K562 (cell line): ENCODE measurements around the gene PDE4A. TPM values are rescaled to one million over a fixed set of nuclear protein-coding genes. Genes with fewer than 3 reads are reported as not detected.
A peak's percentile ranks its signal among the peaks of the same experiment; 100 is the strongest.

ENCODE experiments used
- BACH1 ChIP-seq: fragments of 200-800 bp; sonication (Bioruptor generic); IDR thresholded peaks from 2 replicates; pipeline ENCODE4 v1.6.1; 2016; ENCODE audit warnings: missing genetic modification characterization, missing compliant biosample characterization
- BCOR ChIP-seq: fragments of 450-650 bp; IDR thresholded peaks from 2 replicates; pipeline ENCODE4 v1.6.1; 2016
- CBX2 ChIP-seq: fragments of 200-600 bp; sonication (generic); IDR thresholded peaks from one replicate; pipeline ENCODE4 v1.6.1; 2012; ENCODE audit warnings: mild to moderate bottlenecking, low read length, inconsistent platforms; ENCODE audit not compliant: insufficient read depth, poor library complexity, severe bottlenecking
- CGGBP1 ChIP-seq: fragments of 250-450 bp; sonication (Bioruptor Pico); IDR thresholded peaks from 2 replicates; pipeline ENCODE4 v1.9.0; 2021; ENCODE audit warnings: mild to moderate bottlenecking
- CHD2 ChIP-seq: IDR thresholded peaks from 2 replicates; pipeline ENCODE4 v1.6.1; 2011; ENCODE audit warnings: low read depth, low read length
- DIDO1 ChIP-seq: fragments of 450-650 bp; IDR thresholded peaks from 2 replicates; pipeline ENCODE4 v1.6.1; 2016; ENCODE audit warnings: low read depth, missing biosample characterization, missing genetic modification characterization
- DLX4 ChIP-seq: fragments of 250-450 bp; sonication (Bioruptor Pico); IDR thresholded peaks from 2 replicates; pipeline ENCODE4 v1.6.1; 2021; ENCODE audit warnings: mild to moderate bottlenecking
- FOXA1 ChIP-seq: fragments of 450-650 bp; IDR thresholded peaks from 2 replicates; pipeline ENCODE4 v1.6.1; 2016; ENCODE audit warnings: mild to moderate bottlenecking, borderline replicate concordance
- HNRNPUL1 ChIP-seq: fragments of 200-400 bp; formaldehyde crosslinking; IDR thresholded peaks from 2 replicates; pipeline ENCODE4 v1.6.1; 2017; ENCODE audit warnings: low read length
- IFI16 ChIP-seq: fragments of 250-450 bp; sonication (Bioruptor Pico); IDR thresholded peaks from 2 replicates; pipeline ENCODE4 v2.1.2; 2022; ENCODE audit warnings: mild to moderate bottlenecking, inconsistent platforms
- KDM4B ChIP-seq, 2 experiments: fragments of 450-650 bp in 1 of 2; sonication (generic) in 1 of 2; IDR thresholded peaks; 2 replicates each; pipeline ENCODE4 v1.6.1; 2016 to 2017; ENCODE audit warnings: borderline replicate concordance in 2 of 2, antibody characterized with exemption in 1 of 2, low read depth in 1 of 2, mild to moderate bottlenecking in 1 of 2
- MEF2A ChIP-seq: IDR thresholded peaks from 2 replicates; pipeline ENCODE4 v1.6.1; 2011; ENCODE audit warnings: low read depth, mild to moderate bottlenecking, low read length, moderate library complexity; ENCODE audit not compliant: control insufficient read depth
- PBX2 ChIP-seq, 2 experiments: IDR thresholded peaks in 1 of 2; conservative IDR thresholded peaks in 1 of 2; 2 replicates each; pipeline ENCODE4 v1.6.1; 2016; ENCODE audit warnings: low read depth in 2 of 2, mild to moderate bottlenecking in 1 of 2, missing compliant biosample characterization in 1 of 2, missing genetic modification characterization in 1 of 2, moderate library complexity in 1 of 2
- RAD51 ChIP-seq: fragments of 450-650 bp; IDR thresholded peaks from 2 replicates; pipeline ENCODE4 v1.7.1; 2016; ENCODE audit warnings: low read depth, mild to moderate bottlenecking, borderline replicate concordance
- RBM14 ChIP-seq: fragments of 200-400 bp; formaldehyde crosslinking; IDR thresholded peaks from 2 replicates; pipeline ENCODE4 v1.6.1; 2018; ENCODE audit warnings: low read depth, mild to moderate bottlenecking, low read length, moderate library complexity, borderline replicate concordance; ENCODE audit not compliant: insufficient read depth
- SNRNP70 ChIP-seq: fragments of 200-400 bp; formaldehyde crosslinking; optimal IDR thresholded peaks from 2 replicates; pipeline ENCODE3; 2017; ENCODE audit warnings: low read depth, low read length
- SUPT5H ChIP-seq: fragments of 450-650 bp; IDR thresholded peaks from 2 replicates; pipeline ENCODE4 v1.6.1; 2016
- TRIM24 ChIP-seq, 2 experiments: fragments of 450-650 bp; IDR thresholded peaks; 2 replicates each; pipeline ENCODE4 v1.6.1; 2016
- ZFP30 ChIP-seq: fragments of 250-450 bp; sonication (Bioruptor Pico); IDR thresholded peaks from 2 replicates; pipeline ENCODE4 v1.8.0; 2022; ENCODE audit warnings: moderate library complexity, mild to moderate bottlenecking, inconsistent platforms, borderline replicate concordance
- ZNF121 ChIP-seq: sonication (generic); formaldehyde crosslinking; conservative IDR thresholded peaks from 2 replicates; pipeline ENCODE4 v1.8.0; 2022; ENCODE audit warnings: missing genetic modification reagents
- ZNF232 ChIP-seq: sonication (generic); formaldehyde crosslinking; IDR thresholded peaks from 2 replicates; pipeline ENCODE4 v1.8.0; 2022; ENCODE audit warnings: mild to moderate bottlenecking, missing genetic modification reagents
- ZNF311 ChIP-seq: fragments of 250-450 bp; sonication (Bioruptor Pico); IDR thresholded peaks from 2 replicates; pipeline ENCODE4 v1.4.0; 2020; ENCODE audit warnings: mild to moderate bottlenecking, moderate library complexity
- ZNF445 ChIP-seq: fragments of 250-450 bp; sonication (Bioruptor Pico); IDR thresholded peaks from 2 replicates; pipeline ENCODE4 v1.4.0; 2020; ENCODE audit warnings: low read depth, mild to moderate bottlenecking, moderate library complexity
- ZNF507 ChIP-seq: conservative IDR thresholded peaks from 2 replicates; pipeline ENCODE4 v1.6.1; 2017; ENCODE audit warnings: missing genetic modification characterization, missing compliant biosample characterization
- ZNF584 ChIP-seq: fragments of 200-800 bp; sonication (Bioruptor generic); IDR thresholded peaks from 2 replicates; pipeline ENCODE4 v1.6.1; 2016; ENCODE audit warnings: low read depth, mild to moderate bottlenecking, missing genetic modification characterization, missing compliant biosample characterization
- ZNF76 ChIP-seq: fragments of 250-450 bp; sonication (Bioruptor Pico); IDR thresholded peaks from 2 replicates; pipeline ENCODE4 v1.4.0; 2020; ENCODE audit warnings: mild to moderate bottlenecking, moderate library complexity, borderline replicate concordance
- ZNF766 ChIP-seq: fragments of 200-800 bp; sonication (Bioruptor generic); conservative IDR thresholded peaks from 2 replicates; pipeline ENCODE4 v1.6.1; 2016; ENCODE audit warnings: missing genetic modification characterization, missing compliant biosample characterization
- polyA plus RNA-seq, 8 experiments: library from polyadenylated mRNA; depleted of rRNA in 4 of 8; stranded (reverse) in 5 of 8; unstranded in 3 of 8; fragments of >200 nt; fragmentation: Nextera tagmentation in 2 of 8; fragmentation: Illumina TruSeq in 1 of 8; extraction: Ambion mirVana in 2 of 8; extraction: Trizol in 1 of 8; gene quantifications; 2 replicates each; pipeline versions ENCODE4 v1.2.1 to v1.2.3, GENCODE V29; 2011 to 2014; ENCODE audit warnings: inconsistent platforms in 1 of 8, missing spikeins in 1 of 8
- total RNA-seq, 7 experiments: library from RNA; depleted of rRNA in 6 of 7; stranded (reverse); fragments of >200 nt in 6 of 7; fragmentation: Illumina TruSeq in 2 of 7; extraction: Trizol in 2 of 7; gene quantifications; 2 replicates each; pipeline versions ENCODE4 v1.2.1 to v1.2.3, GENCODE V29; 2011 to 2021; ENCODE audit warnings: low replicate concordance in 1 of 7

Gene PDE4A
- total and polyA plus RNA-seq, 9 of the 15 experiments (the other 6 are each of a cell fraction or from before 2014, with no cell fraction given), result 0.66 to 26.9 (median 4.6) TPM

GRCh38 chr19:10380313-10381102, 39.8 kb upstream of the PDE4A start, which contains the start of gene TYK2 (continued):
- TF ChIP-seq ZNF232 (CRISPR knock-in tag) (no peak), BACH1 (no peak), TRIM24 (IDR thresholded peaks at IDR 0.05) (no peak; a peak in 1 of 4 replicates), ZNF507 (tag) (no peak), BCOR (no peak), ZNF311 (CRISPR knock-in tag) (no peak), ZNF584 (no peak), KDM4B (IDR thresholded peaks at IDR 0.05; ENCODE audit: borderline replicate concordance in 2 of 2, low read depth in 1 of 2) (no peak), CGGBP1 (0 out of 2 replicates have a peak, but pooled peaks have one; percentile 37), SUPT5H (peak; percentile 97), RAD51 (no peak), ZNF445 (CRISPR knock-in tag) (no peak), ZNF121 (CRISPR knock-in tag) (no peak), PBX2 (CRISPR knock-in tag; IDR thresholded peaks at IDR 0.05; ENCODE audit: low read depth) (no peak), PBX2 (tag; conservative IDR thresholded peaks at IDR 0.05; ENCODE audit: low read depth) (no peak), MEF2A (no peak), ZNF766 (CRISPR knock-in tag) (no peak), DLX4 (CRISPR knock-in tag) (no peak), ZFP30 (CRISPR knock-in tag) (no peak), RBM14 (no peak), FOXA1 (no peak), IFI16 (CRISPR knock-in tag) (no peak), SNRNP70 (no peak), CBX2 (no peak), DIDO1 (tag) (no peak), HNRNPUL1 (no peak), CHD2 (peak; percentile 89), ZNF76 (no peak)
